ENCODE measurements around the gene MYH2. TPM values are rescaled to one million over a fixed set of nuclear protein-coding genes. Genes with fewer than 3 reads are reported as not detected.

Gene MYH2
- total RNA-seq, 4 donors from 2014 or later = 0.68 TPM; not detected in 3

DNA sequence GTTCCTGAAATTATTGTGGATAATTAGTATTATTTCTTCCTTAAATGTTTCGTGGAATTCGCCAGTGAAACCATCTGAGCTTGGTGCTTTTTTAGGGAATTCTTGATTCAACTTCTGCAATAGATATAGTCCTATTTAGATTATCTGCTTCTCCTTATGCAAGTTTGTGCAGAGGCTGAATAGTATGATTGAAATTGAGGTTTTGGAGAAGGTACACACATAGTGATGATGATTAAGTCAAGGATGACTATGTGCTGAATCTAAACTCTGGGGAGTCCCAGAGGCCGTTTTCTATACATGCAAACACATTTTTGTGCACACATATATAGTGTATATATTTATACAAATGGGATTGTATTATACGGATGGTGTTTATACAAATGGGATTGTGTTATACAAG lies 74.9 kb downstream of the MYH2 start:
- H3K4me3 ChIP-seq = no peak overlapping the region
- no peaks in the 10 kb centered on the region for H3K4me1 ChIP-seq
- intact Hi-C loops (cut with DNase I; ENCODE audit: low total_unique reads) (no loop called here), in situ Hi-C loops (cut with MboI; ENCODE audit: low pct_ligation_motif_present in 1 of 4, low pct_unique_long_range_greater_than_20kb in 1 of 4, low sequenced_read_pairs in 3 of 4) (no loop called here)
- no peaks in the 10 kb centered on the region for H3K27me3 ChIP-seq
- no peak overlapping the region for H3K27ac ChIP-seq
- H3K9me3 ChIP-seq = no peaks in the 10 kb centered on the region
- DNase-seq = no peak
- 76 to 81% methylated on average over 4 of the region's 4 CpGs for WGBS, 2 donors (ENCODE audit: low coverage in 1 of 2)
- no peak for TF ChIP-seq POLR2AphosphoS5 (IDR thresholded peaks at IDR 0.05)
- no peak for TF ChIP-seq EP300 (IDR thresholded peaks at IDR 0.05; ENCODE audit: low read depth)
- no peak for TF ChIP-seq POLR2A (IDR thresholded peaks at IDR 0.05)
- TF ChIP-seq, protein P1, sequence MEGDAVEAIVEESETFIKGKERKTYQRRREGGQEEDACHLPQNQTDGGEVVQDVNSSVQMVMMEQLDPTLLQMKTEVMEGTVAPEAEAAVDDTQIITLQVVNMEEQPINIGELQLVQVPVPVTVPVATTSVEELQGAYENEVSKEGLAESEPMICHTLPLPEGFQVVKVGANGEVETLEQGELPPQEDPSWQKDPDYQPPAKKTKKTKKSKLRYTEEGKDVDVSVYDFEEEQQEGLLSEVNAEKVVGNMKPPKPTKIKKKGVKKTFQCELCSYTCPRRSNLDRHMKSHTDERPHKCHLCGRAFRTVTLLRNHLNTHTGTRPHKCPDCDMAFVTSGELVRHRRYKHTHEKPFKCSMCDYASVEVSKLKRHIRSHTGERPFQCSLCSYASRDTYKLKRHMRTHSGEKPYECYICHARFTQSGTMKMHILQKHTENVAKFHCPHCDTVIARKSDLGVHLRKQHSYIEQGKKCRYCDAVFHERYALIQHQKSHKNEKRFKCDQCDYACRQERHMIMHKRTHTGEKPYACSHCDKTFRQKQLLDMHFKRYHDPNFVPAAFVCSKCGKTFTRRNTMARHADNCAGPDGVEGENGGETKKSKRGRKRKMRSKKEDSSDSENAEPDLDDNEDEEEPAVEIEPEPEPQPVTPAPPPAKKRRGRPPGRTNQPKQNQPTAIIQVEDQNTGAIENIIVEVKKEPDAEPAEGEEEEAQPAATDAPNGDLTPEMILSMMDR (IDR thresholded peaks at IDR 0.05) = no peak
- no peaks in the 10 kb centered on the region for H3K36me3 ChIP-seq

DNA sequence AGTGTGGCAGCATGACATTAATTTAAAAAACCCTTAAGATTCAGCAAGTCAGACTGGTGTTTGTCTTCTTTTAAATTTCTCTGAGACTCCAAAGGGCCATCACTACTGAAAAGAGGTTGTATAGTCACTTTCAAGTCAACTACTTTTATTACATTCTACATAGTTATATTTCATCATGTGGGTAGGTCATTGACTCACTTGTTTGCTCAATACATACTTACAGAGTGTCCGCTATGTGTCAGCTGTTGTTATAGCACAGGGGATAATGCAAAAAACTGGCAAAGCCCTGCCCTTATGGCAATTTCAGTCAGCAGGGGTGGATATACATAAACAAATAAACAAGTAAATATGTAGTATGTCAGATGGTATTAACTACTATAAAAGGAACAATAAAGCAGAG lies 77.6 kb downstream of the MYH2 start:
- Histone ChIP-seq H3K36me3 (no peaks in the 10 kb centered on the region), H3K27me3 (no peaks in the 10 kb centered on the region), H3K27ac (no peak overlapping the region), H3K4me1 (no peaks in the 10 kb centered on the region), H3K4me3 (no peak overlapping the region), H3K9me3 (no peaks in the 10 kb centered on the region)
- in situ Hi-C loops (cut with MboI; ENCODE audit: low pct_ligation_motif_present in 1 of 4, low pct_unique_long_range_greater_than_20kb in 1 of 4, low sequenced_read_pairs in 3 of 4) (no loop called here), intact Hi-C loops (cut with DNase I; ENCODE audit: low total_unique reads) (no loop called here)
- WGBS, 2 donors (ENCODE audit: low coverage in 1 of 2) = 63 to 79% methylated on average over 1 of the region's 1 CpG
- no peak for DNase-seq
- TF ChIP-seq POLR2A (IDR thresholded peaks at IDR 0.05) (no peak), POLR2AphosphoS5 (IDR thresholded peaks at IDR 0.05) (no peak), EP300 (IDR thresholded peaks at IDR 0.05; ENCODE audit: low read depth) (no peak)
- TF ChIP-seq, protein P1 (IDR thresholded peaks at IDR 0.05) = no peak

Other genes with a start within 250 kb of the MYH2 start
- gene MYH13, start 176.7 kb downstream of the MYH2 start, total RNA-seq = 1 to 10 TPM in 1 of 4 donors, under 1 TPM in 2, not detected in 1; 0.14 to 2.6 (median 0.16) TPM
- not detected for gene MYH8, start 127.7 kb downstream of the MYH2 start, total RNA-seq
- not detected for gene MYH4, start 80.1 kb downstream of the MYH2 start, total RNA-seq
- 1 to 10 TPM in 1 of 4 donors, under 1 TPM in 1, not detected in 2; 0.16 to 1.6 TPM for gene MYH1, start 31.1 kb downstream of the MYH2 start, total RNA-seq
- 1 to 10 TPM; 2.2 to 6.6 (median 3.6) TPM for gene MYH3, start 107.7 kb upstream of the MYH2 start, total RNA-seq
- gene SCO1, start 147.9 kb upstream of the MYH2 start, total RNA-seq = 10 to 100 TPM; 19.1 to 53.5 (median 34.6) TPM
- 10 to 100 TPM in 1 of 4 donors, 1 to 10 TPM in 3; 2.8 to 16.2 (median 6.1) TPM for gene ADPRM, start 147.9 kb upstream of the MYH2 start, total RNA-seq
- 10 to 100 TPM in 1 of 4 donors, 1 to 10 TPM in 2, not detected in 1; 2.4 to 18.2 (median 8.1) TPM for gene TMEM220, start 180.4 kb upstream of the MYH2 start, total RNA-seq

Data from transverse colon (tissue), 4 donors.